Stomach (tissue), 4 donors: ENCODE results near the gene OBP2B.

Source experiments
- EP300 ChIP-seq: sonication (generic); formaldehyde crosslinking; IDR thresholded peaks from one replicate; pipeline ENCODE4 v1.6.1; 2017; ENCODE audit warnings: antibody characterized with exemption
- POLR2A ChIP-seq, 4 donors: fragments of 450-650 bp; IDR thresholded peaks; one replicate each; pipeline ENCODE4 v1.6.1; 2016; ENCODE audit warnings: antibody characterized with exemption in 4 of 4, control low read depth in 2 of 4, mild to moderate bottlenecking in 1 of 4, moderate library complexity in 1 of 4
- POLR2AphosphoS5 ChIP-seq, 3 donors: sonication (generic); formaldehyde crosslinking; IDR thresholded peaks; one replicate each; pipeline ENCODE4 v1.6.1; 2016; ENCODE audit warnings: antibody characterized with exemption in 3 of 3
- TF ChIP-seq, protein P1 (sequence below), 7 experiments: fragments of 450-650 bp in 4 of 7; fragments of 200-600 bp in 3 of 7; sonication (generic) in 3 of 7; IDR thresholded peaks; one replicate each; pipeline ENCODE4 v1.5.1; 2016 to 2019; ENCODE audit warnings: antibody characterized with exemption in 7 of 7, control low read depth in 2 of 7, mild to moderate bottlenecking in 1 of 7

DNA sequence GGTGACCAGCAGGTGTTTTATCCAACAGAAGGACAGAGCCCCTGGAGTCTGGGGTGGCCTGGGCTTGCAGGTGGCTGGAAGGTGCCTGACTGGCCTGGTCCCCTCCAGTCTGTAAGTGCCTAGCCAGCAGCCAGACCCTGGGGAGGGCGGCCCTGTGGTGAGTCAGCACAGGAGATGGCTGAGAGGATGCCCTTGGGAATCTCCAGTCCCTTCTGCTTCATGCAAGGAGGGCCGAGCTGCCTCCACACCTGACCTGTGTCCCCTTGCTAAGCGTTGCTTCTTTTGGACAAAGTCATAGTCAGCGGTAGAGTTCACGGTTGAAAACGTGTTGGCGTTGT is 20.2 kb downstream of the OBP2B start:
- TF ChIP-seq POLR2AphosphoS5 (IDR thresholded peaks at IDR 0.05) = no peak
- TF ChIP-seq, protein P1, sequence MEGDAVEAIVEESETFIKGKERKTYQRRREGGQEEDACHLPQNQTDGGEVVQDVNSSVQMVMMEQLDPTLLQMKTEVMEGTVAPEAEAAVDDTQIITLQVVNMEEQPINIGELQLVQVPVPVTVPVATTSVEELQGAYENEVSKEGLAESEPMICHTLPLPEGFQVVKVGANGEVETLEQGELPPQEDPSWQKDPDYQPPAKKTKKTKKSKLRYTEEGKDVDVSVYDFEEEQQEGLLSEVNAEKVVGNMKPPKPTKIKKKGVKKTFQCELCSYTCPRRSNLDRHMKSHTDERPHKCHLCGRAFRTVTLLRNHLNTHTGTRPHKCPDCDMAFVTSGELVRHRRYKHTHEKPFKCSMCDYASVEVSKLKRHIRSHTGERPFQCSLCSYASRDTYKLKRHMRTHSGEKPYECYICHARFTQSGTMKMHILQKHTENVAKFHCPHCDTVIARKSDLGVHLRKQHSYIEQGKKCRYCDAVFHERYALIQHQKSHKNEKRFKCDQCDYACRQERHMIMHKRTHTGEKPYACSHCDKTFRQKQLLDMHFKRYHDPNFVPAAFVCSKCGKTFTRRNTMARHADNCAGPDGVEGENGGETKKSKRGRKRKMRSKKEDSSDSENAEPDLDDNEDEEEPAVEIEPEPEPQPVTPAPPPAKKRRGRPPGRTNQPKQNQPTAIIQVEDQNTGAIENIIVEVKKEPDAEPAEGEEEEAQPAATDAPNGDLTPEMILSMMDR (IDR thresholded peaks at IDR 0.05) = no peak
- no peak for TF ChIP-seq POLR2A (IDR thresholded peaks at IDR 0.05)
- TF ChIP-seq EP300 = no peak
